ENCODE measurements around the gene VSIR.

VSIR gene

GRCh38 chr10:71806704-71807556, 33.6 kb upstream of the VSIR start:
- no peak for DNase-seq

- DNase-seq, result no peak
Measured at GRCh38 chr10:71805776-71806703, 32.7 kb upstream of the VSIR start.

- no peak for DNase-seq
Measured at GRCh38 chr10:71804077-71804476, 30.8 kb upstream of the VSIR start.

GRCh38 chr10:71802715-71803488, 29.6 kb upstream of the VSIR start:
- DNase-seq, result no peak

- DNase-seq, result no peak
Measured at GRCh38 chr10:71802235-71802634, 28.9 kb upstream of the VSIR start.

GRCh38 chr10:71801361-71801760, 28.0 kb upstream of the VSIR start:
- DNase-seq, result no peak

GRCh38 chr10:71799608-71800453, 26.5 kb upstream of the VSIR start:
- DNase-seq, result no peak

- no peak for DNase-seq
Measured at GRCh38 chr10:71799112-71799511, 25.8 kb upstream of the VSIR start.

- DNase-seq, result no peak
Measured at GRCh38 chr10:71798308-71798624, 24.9 kb upstream of the VSIR start.

GRCh38 chr10:71797533-71798307, 24.4 kb upstream of the VSIR start:
- DNase-seq, result no peak

- DNase-seq, result no peak
Measured at GRCh38 chr10:71796749-71797405, 23.6 kb upstream of the VSIR start.

GRCh38 chr10:71795248-71795647, 21.9 kb upstream of the VSIR start:
- no peak for DNase-seq

- DNase-seq, result no peak
Measured at GRCh38 chr10:71790749-71791440, 17.6 kb upstream of the VSIR start.

- DNase-seq, result no peak
Measured at GRCh38 chr10:71789871-71790270, 16.6 kb upstream of the VSIR start.

- DNase-seq, result no peak
Measured at GRCh38 chr10:71788954-71789353, 15.6 kb upstream of the VSIR start.

GRCh38 chr10:71784679-71785272, 11.5 kb upstream of the VSIR start:
- DNase-seq, result no peak

- DNase-seq, result no peak
Measured at GRCh38 chr10:71783917-71784678, 10.8 kb upstream of the VSIR start.

- DNase-seq, result no peak
Measured at GRCh38 chr10:71782917-71783490, 9.7 kb upstream of the VSIR start.

Data from activated CD4-positive, alpha-beta T cell treated with anti-CD3 and anti-CD28 coated beads for 48 hours (primary cell).